LHCN-M2 (cell line): ENCODE measurements around the gene MCRIP1. TPM values are rescaled to one million over a fixed set of nuclear protein-coding genes. Genes with fewer than 3 reads are reported as not detected.

Experiments
- DNase-seq: peaks from one replicate; pipeline ENCODE4 v3.0.0-alpha.2; 2012; ENCODE audit warnings: low read depth
- total RNA-seq: library from RNA; depleted of rRNA; stranded (reverse); fragments of >200 nt; gene quantifications from 2 replicates; pipeline ENCODE4 v1.2.3, GENCODE V29; 2014

Gene MCRIP1
- total RNA-seq, 1 experiment from 2014 or later = 106 TPM

DNA sequence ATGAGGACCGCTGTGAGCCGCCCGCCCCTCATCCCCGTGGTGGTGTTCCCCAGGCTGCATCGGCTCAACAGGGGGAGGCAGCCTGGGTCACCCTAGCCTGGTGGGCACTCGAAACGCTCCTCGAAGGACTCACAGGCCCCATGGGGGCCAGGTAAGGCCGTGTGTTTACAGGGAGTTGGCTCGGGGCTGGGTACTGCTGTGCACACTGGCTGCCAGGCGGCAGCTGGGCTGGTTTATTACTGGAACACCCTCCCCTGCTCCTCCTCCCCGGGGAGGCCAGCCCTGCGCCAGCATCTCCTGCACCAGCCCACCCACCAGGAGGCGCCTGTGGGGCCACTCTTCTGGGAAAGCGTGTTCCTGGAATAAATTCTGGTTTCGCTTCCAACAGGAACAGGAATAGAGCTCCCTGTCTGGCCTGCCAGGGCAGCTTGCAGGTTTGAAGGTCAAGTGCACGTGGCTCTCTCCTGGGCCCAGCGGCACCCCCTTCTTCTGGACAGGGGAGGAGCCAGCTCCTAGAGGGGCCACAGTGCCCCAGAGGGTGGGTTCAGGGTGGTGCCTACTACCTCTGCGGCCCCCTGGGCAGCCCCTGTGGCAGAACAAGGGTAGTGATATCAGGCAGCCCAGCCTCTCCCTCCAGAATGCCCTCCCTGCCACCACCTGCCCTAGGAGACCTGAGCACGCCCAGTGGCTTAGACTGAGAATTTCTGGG, 11.3 kb downstream of the MCRIP1 start:
- DNase-seq = peak; percentile 47

DNA sequence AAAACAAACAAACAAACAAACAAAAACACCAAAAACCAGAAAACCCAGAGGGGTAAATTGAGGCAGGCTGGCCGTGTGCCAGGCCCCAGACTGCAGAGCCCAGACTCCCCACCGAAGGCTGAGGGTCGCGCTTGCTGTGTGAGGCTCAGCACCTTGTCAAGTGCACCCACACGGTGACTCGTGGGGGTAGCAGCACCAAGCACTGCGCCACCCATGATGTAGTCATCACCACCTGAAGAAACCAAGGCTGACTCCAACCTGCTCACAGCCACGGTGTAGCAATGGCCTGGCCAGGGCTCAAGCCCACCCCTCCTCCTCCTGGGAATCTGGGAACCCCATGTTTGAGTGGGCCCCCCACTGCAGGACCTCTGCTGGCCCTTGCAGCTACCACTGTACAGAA, 11.9 kb downstream of the MCRIP1 start:
- DNase-seq = no peak

DNA sequence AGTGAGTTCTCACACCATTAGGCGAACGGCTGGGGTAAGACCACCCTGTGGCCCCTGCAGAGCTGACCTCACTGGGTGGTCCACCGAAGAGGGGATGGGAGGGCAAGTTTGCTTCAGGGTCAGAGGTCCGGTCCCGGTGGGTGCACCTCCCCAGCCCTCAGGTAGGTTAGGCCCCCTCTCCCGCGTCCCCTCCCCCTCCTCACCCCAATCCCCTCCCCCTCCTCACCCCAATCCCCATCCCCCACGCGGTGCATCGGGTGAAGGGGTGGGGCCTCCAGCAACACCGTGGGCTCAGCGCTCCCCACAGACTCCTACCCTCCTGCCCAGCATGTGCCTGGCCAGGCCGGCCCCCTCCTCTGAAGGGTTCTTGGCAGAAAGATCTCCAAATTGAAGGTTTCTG, 13.4 kb downstream of the MCRIP1 start:
- no peak for DNase-seq

DNA sequence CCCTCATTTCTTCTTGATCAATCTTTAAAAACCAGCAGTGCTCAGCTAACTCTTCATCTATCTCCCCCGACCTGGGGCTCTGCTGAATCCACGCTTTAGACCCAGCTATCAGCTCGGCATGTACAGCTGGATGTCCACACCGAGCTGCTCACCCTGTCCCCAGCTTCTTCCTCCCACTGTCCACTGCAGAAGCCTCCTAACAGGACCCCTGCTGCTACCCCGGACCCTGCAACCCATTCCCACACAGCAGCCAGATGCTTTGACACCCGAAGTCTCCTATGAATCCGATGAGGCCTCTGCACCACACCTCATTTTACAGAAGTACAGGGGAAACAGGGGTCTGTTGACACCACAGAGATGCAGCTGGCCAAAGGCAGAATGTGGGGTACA, 15.3 kb downstream of the MCRIP1 start:
- DNase-seq = no peak

GRCh38 chr17:81815646-81815986, 17.5 kb downstream of the MCRIP1 start:
- DNase-seq = no peak

DNA sequence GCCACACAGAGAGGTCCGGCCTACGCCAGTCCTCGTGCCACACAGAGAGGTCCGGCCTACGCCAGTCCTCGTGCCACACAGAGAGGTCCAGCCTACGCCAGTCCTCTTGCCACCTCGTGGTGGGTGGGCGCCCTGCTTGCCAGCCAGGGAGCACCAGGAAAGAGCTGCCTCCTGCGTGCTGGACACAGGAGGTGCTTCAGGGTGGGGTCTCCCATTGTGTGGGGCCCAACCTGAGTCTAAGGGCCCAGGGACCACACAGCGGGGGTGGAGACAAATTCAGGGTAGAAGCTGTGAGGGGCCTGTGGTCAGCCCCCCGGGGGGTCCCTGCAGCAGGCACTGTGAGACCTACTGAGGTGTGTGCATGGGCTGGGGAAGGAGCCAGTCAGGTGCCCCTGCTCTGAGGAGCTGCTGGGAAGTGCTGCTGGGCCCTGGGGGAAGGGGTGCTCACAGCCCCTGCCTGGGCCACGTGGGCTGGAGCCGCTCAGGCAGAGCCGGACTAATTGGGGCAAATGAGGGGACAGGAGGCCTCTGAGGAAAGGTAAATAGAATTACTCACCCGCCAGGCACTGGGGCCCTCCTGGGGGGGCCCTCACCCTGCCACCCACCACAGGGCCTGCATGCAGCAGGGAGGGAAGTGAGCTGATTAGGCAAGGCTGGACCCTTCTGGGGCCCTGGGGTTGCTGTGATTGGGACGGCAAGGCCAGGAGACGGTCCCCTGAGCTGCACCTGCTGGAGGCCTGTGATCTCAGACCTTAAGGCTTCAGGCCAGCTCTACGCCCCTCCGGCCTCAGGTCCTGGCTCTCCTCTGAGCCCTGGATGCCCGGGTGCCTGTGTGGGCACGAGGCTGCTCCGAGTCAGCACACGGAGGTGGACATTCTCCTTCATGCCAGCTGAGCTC, 18.1 kb downstream of the MCRIP1 start:
- DNase-seq = no peak

DNA sequence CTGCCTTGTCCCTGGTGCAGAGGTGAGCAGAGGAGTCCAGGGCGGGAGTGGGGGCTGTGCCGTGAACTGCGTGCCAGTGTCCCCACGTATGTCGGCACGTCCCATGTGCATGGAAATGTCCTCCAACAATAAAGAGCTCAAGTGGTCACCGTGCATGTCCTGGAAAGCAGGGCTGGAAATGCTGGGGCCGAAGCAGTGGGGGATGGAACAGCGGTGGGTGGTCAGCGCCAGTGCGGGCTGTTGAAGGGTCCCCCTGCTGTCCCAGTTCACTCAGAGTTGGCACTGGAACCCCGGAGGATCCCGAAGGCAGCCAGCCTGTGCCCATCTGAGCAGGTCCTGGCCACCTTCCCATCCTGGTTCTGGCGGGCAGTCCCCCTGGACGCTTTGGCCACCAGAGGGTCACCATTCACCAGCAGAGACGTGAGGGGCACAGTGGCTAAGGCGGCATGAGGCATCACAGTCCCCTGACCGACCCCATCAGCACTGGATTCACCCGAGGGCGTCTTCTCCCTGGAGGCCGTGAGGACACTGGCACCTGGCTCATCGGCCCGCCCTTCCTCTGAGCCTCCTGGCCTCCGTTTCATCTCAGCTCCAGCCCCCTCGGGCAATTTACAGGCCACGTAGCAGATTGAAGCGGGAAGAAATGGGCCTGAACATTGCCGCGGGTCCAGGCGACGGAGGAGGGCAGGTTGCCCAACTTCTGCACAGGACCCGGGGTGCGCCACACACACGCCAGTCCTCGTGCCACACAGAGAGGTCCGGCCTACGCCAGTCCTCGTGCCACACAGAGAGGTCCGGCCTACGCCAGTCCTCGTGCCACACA, 19.0 kb downstream of the MCRIP1 start:
- no peak for DNase-seq

DNA sequence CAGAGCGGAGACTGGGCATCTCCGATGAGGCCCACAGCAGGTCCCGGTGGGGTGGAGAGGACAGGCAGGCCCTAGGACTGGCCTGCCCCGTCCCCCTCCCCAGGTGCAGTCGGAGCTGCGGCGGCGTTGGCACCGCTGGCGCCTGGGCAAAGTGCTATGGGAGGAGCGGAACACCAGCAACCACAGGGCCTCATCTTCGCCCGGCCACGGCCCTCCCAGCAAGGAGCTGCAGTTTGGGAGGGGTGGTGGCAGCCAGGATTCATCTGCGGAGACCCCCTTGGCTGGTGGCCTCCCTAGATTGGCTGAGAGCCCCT, 19.8 kb downstream of the MCRIP1 start:
- DNase-seq = no peak

DNA sequence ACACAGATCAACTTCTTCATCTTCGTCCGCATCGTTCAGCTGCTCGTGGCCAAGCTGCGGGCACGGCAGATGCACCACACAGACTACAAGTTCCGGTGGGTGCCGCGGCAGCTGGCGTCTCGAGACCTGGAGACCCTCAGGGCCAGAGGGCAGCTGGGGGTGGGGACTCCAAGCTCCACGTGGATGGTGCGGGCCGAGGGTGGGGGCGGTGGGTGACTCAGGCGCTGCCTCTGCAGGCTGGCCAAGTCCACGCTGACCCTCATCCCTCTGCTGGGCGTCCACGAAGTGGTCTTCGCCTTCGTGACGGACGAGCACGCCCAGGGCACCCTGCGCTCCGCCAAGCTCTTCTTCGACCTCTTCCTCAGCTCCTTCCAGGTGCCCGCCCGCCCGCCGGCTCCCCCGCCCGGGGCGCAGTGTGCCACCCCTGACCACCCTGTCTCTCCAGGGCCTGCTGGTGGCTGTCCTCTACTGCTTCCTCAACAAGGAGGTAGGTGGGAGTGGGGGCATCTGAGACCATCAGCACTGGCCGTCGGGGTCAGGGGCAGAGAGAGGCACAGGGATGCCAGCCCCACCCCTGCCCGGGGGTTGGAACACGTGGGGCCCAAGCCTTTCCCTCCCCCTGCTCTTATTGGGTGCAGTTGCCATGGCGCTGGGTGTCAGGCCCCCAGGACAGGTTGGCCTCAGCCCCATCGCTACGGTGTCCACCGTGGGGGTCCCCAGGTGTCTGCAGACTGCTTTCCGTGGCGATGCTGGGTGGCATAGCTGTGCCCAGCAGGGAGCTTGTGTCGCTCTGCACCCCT, 20.3 kb downstream of the MCRIP1 start:
- no peak for DNase-seq

- no peak for DNase-seq
These were observed 21.2 kb downstream of the MCRIP1 start for GRCh38 chr17:81811705-81812570.

- DNase-seq = no peak
These were observed 22.0 kb downstream of the MCRIP1 start for GRCh38 chr17:81810892-81811704.

- no peak for DNase-seq
These were observed 22.6 kb downstream of the MCRIP1 start for GRCh38 chr17:81810476-81810875.

DNA sequence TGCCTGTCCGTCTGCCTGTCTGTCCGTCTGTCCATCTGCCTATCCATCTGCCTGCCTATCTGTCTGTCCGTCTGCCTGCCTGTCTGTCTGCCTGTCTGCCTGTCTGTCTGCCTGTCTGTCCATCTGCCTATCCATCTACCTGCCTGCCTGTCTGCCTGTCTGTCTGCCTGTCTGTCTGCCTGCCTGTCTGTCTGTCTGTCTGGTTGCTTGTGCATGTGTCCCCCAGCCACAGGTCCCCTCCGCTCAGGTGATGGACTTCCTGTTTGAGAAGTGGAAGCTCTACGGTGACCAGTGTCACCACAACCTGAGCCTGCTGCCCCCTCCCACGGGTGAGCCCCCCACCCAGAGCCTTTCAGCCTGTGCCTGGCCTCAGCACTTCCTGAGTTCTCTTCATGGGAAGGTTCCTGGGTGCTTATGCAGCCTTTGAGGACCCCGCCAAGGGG, 23.5 kb downstream of the MCRIP1 start:
- no peak for DNase-seq

- no peak for DNase-seq
These were observed 24.1 kb downstream of the MCRIP1 start for GRCh38 chr17:81808778-81809555.

GRCh38 chr17:81807839-81808238, 25.3 kb downstream of the MCRIP1 start:
- DNase-seq = no peak

DNA sequence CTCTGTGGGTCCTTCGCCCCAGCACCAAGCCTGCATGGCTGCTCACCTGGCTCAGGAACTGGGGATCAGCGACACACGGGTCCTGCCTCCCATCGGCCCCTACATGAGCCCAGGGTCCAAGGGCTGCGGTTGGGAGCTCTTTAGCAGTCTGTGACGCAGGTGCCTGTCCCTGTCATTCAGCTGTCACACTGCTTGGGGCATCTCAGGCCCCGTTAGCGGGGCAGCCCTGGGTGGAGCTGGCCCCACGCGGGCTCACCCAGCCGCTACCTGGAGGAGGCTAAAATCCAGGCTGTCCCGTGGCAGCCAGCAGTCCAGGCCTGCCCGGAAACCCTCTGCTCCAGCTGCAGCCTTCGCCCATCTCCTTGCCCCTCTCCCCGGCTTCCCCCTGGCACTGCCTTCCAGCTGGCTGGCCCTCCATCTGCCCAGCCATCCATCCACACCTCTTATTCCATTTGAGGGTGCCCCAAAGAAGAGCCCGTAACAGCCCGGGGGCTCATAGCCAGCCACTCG, 25.8 kb downstream of the MCRIP1 start:
- DNase-seq = no peak

DNA sequence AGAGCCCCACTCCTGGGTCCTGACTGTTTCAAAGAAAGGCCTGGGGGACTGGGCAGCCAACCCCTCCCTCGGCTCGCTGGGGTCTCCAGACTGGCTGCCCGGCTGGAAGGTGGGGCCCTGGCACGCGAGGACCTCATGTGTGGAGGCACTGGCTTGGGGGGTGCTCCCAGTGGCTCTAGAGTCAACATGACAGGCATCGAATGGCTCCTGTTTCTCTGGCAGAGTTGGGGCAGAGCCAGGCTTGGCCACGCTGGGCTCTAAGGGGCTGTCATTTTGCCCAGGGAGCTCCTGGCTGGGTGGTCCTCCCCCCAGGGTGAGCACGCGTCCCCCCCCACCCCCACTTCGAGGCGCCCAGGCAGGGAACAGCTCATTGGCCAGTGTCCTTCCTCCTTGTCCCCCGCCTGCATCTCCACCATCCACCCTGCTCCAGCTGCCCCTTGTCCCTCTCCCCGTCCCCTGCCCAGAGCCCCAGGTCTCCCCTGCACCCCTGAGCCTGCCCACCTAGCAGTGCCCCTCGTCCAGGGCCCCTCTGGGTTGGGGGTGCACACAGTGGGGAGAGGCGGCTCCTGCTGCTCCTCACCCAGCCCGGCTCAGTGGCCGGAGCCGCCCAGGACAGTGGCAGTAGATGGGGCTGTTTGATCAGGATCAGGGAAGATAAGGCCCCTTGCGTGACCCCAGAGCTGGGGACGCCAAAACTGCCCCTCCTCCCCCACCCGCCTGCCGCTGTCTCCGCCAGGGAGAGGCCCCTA, 26.5 kb downstream of the MCRIP1 start:
- no peak for DNase-seq
